RWPE2 (cell line): Measurements from ENCODE around the gene FTO.

Experiments used
- ATAC-seq: fragments of 200-7000 bp; cut with Tn5 transposase; 3 replicates; pipeline ENCODE4 v1.9.1; 2021; ENCODE audit warnings: low read depth
- DNase-seq: peaks from one replicate; pipeline ENCODE4 v3.0.0-alpha.2; 2020; ENCODE audit warnings: low spot score
- H3K27ac ChIP-seq: fragments of 450-650 bp; 2 replicates; pipeline ENCODE4 v1.5.1; 2017; ENCODE audit warnings: mild to moderate bottlenecking; ENCODE audit not compliant: poor library complexity, severe bottlenecking
- H3K27me3 ChIP-seq: fragments of 250-450 bp; sonication (Bioruptor Pico); 2 replicates; pipeline ENCODE4 v1.5.1; 2021; ENCODE audit warnings: mild to moderate bottlenecking, moderate library complexity; ENCODE audit not compliant: insufficient read depth, poor library complexity, severe bottlenecking
- H3K36me3 ChIP-seq: fragments of 250-450 bp; sonication (Bioruptor Pico); 2 replicates; pipeline ENCODE4 v1.5.1; 2020; ENCODE audit warnings: low read depth, mild to moderate bottlenecking, moderate library complexity
- H3K4me1 ChIP-seq: fragments of 250-450 bp; sonication (Bioruptor Pico); 2 replicates; pipeline ENCODE4 v1.5.1; 2021; ENCODE audit warnings: mild to moderate bottlenecking, moderate library complexity; ENCODE audit not compliant: insufficient read depth, poor library complexity, severe bottlenecking
- H3K4me3 ChIP-seq: fragments of 250-450 bp; sonication (Bioruptor Pico); 2 replicates; pipeline ENCODE4 v1.5.1; 2021; ENCODE audit warnings: mild to moderate bottlenecking, moderate library complexity; ENCODE audit not compliant: severe bottlenecking
- H3K9me3 ChIP-seq: fragments of 250-450 bp; sonication (Bioruptor Pico); 2 replicates; pipeline ENCODE4 v1.5.1; 2021; ENCODE audit warnings: mild to moderate bottlenecking, moderate library complexity; ENCODE audit not compliant: severe bottlenecking
- TF ChIP-seq, protein P1 (sequence below): fragments of 450-650 bp; IDR thresholded peaks from one replicate; pipeline ENCODE4 v1.5.1; 2017; ENCODE audit warnings: mild to moderate bottlenecking, moderate library complexity; ENCODE audit not compliant: poor library complexity, severe bottlenecking

Gene FTO

DNA sequence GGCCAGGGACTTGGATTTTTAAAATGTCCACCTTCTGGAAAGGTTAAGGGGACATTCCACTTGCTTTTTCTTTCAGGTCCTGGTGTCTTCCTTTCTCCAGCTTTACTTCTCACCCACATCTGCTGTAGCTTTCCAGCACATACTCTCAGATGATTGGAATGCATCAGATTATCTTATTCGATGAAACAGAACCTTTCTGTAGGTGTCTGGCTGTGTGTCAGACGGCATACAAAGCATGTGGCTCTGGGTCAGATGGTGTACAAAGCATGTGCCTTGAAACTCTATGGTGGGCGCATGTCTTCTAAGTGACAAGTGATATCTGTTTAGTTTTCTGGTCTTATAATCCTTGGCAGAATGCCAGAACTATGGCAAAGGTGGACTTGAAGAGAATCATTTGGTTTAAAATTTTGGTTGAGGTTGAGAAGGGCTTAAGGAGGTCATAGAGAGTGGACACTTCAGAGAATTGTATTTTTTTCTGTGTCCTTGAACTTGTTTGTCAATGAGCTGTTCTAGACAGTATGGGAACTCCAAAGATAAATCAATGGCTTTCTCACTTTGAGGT is 125.3 kb downstream of the FTO start:
- ATAC-seq (no peak; the same call in 2 of the 3 replicates), DNase-seq (no peak)
- H3K4me3 ChIP-seq, result no peak overlapping the region
- no peaks in the 10 kb centered on the region for H3K27me3 ChIP-seq
- H3K9me3 ChIP-seq, result no peaks in the 10 kb centered on the region
- TF ChIP-seq, protein P1, sequence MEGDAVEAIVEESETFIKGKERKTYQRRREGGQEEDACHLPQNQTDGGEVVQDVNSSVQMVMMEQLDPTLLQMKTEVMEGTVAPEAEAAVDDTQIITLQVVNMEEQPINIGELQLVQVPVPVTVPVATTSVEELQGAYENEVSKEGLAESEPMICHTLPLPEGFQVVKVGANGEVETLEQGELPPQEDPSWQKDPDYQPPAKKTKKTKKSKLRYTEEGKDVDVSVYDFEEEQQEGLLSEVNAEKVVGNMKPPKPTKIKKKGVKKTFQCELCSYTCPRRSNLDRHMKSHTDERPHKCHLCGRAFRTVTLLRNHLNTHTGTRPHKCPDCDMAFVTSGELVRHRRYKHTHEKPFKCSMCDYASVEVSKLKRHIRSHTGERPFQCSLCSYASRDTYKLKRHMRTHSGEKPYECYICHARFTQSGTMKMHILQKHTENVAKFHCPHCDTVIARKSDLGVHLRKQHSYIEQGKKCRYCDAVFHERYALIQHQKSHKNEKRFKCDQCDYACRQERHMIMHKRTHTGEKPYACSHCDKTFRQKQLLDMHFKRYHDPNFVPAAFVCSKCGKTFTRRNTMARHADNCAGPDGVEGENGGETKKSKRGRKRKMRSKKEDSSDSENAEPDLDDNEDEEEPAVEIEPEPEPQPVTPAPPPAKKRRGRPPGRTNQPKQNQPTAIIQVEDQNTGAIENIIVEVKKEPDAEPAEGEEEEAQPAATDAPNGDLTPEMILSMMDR, result no peak
- no peaks in the 10 kb centered on the region for H3K4me1 ChIP-seq
- H3K36me3 ChIP-seq, result peaks cover 5% of the 10 kb centered on the region; the same call in 1 of the 2 replicates
- H3K27ac ChIP-seq, result no peak overlapping the region

- Histone ChIP-seq H3K9me3 (no peaks in the 10 kb centered on the region), H3K27ac (no peak overlapping the region), H3K4me1 (no peaks in the 10 kb centered on the region), H3K27me3 (no peaks in the 10 kb centered on the region), H3K4me3 (no peak overlapping the region), H3K36me3 (peaks cover 5% of the 10 kb centered on the region; the same call in 1 of the 2 replicates)
- TF ChIP-seq, protein P1, result no peak
- ATAC-seq (peak; percentile 17; the same call in 1 of the 3 replicates), DNase-seq (no peak)
Observed at GRCh38 chr16:53832896-53833544, 129.1 kb downstream of the FTO start.

DNA sequence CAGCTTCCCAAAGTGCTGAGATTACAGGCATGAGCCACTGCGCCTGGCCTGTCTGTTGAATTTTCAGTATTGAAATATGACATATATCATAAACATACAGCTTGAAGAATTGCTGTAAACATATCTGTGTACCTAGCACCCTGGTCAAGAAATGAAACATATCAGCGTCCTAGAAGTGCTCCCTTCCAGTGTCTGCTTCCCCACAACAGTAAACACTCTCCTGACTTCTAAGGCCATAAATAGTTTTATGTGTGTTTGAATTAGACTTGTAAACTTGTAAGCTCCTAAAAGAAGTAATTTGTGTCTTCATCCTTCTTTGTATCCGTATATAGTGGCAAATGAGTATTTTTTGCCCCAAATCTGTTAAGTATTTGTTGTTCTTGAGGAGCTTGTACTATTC is 132.2 kb downstream of the FTO start:
- Histone ChIP-seq H3K4me1 (peaks cover 11% of the 10 kb centered on the region), H3K9me3 (no peaks in the 10 kb centered on the region), H3K27me3 (no peaks in the 10 kb centered on the region), H3K27ac (no peak overlapping the region), H3K36me3 (peaks cover 3% of the 10 kb centered on the region; the same call in 1 of the 2 replicates), H3K4me3 (no peak overlapping the region)
- TF ChIP-seq, protein P1, result no peak
- DNase-seq (no peak), ATAC-seq (no peak)

- H3K27ac ChIP-seq, result no peak overlapping the region
- H3K36me3 ChIP-seq, result no peaks in the 10 kb centered on the region
- peaks cover 11% of the 10 kb centered on the region for H3K4me1 ChIP-seq
- H3K4me3 ChIP-seq, result no peak overlapping the region
- H3K27me3 ChIP-seq, result no peaks in the 10 kb centered on the region
- H3K9me3 ChIP-seq, result no peaks in the 10 kb centered on the region
- DNase-seq, result no peak
- TF ChIP-seq, protein P1, result no peak
- no peak for ATAC-seq
Observed at GRCh38 chr16:53836680-53837079, 132.7 kb downstream of the FTO start.

DNA sequence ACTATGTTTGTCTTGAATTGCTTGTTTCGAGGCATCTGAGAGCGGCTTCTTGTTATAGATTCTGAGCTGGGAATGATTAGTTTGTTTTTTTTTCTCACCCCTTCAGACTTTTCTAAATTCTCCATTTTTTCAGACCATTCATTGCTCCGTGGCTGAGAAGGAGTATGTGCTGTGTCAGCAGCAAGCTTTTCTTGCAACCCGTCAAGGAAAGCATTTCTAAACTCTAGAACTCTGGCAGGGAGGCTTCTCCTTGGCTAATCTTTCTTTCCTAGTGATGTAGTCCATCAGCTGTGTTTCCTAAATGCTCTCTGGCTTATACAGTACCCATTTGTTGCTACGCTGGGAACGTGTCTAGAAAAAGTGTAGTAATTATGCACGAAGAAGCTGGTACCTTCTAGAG is 133.5 kb downstream of the FTO start:
- ATAC-seq, result no peak
- Histone ChIP-seq H3K27me3 (no peaks in the 10 kb centered on the region), H3K27ac (no peak overlapping the region), H3K4me3 (no peak overlapping the region), H3K36me3 (no peaks in the 10 kb centered on the region), H3K9me3 (no peaks in the 10 kb centered on the region), H3K4me1 (peaks cover 11% of the 10 kb centered on the region)
- no peak for DNase-seq
- TF ChIP-seq, protein P1, result no peak
